Naive thymus-derived CD8-positive, alpha-beta T cell (primary cell): ENCODE results near the gene RAB3GAP1. TPM values are rescaled to one million over a fixed set of nuclear protein-coding genes. Genes with fewer than 3 reads are reported as not detected.
"Not testable (repeated sequence)": the region's sequence is repeated elsewhere in the genome, so short reads cannot be mapped to it uniquely, and the experiment has no call there.

Source experiments
- ATAC-seq, 2 donors: fragments of 150-1000 bp; cut with Tn5 transposase in 1 of 2; sonication (Bioruptor Pico), chemical (Tn5 transposase) in 1 of 2; 1 replicate in 1 of 2; 2 replicates in 1 of 2; pipeline ENCODE4 v1.10.0; 2021; ENCODE audit warnings: mild to moderate bottlenecking in 2 of 2, moderate library complexity in 2 of 2
- POLR2A ChIA-PET: fragments of 350-600 bp; sonication (Branson Sonifier 250); formaldehyde crosslinking; loops from one replicate; lab custom pipeline; 2021; ENCODE audit warnings: antibody characterized with exemption; lab: Charles Lee
- DNase-seq, 10 donors: peaks; one replicate each; pipeline versions ENCODE4 v3.0.0 to v3.0.0-alpha.2; 2020 to 2022
- H3K27ac Mint-ChIP-seq, 10 donors: one replicate each; pipeline ENCODE4 v1.8.0; 2020 to 2022; ENCODE audit warnings: mild to moderate bottlenecking in 10 of 10, mixed read lengths in 10 of 10, moderate library complexity in 4 of 10, inconsistent platforms in 1 of 10
- H3K27me3 Mint-ChIP-seq, 5 donors: one replicate each; pipeline ENCODE4 v1.8.0; 2021 to 2022; ENCODE audit warnings: mixed read lengths in 5 of 5
- H3K36me3 Mint-ChIP-seq, 3 donors: one replicate each; pipeline ENCODE4 v1.8.0; 2020 to 2022; ENCODE audit warnings: mixed read lengths in 3 of 3, mild to moderate bottlenecking in 2 of 3, inconsistent platforms in 1 of 3
- H3K4me1 Mint-ChIP-seq, 4 donors: one replicate each; pipeline ENCODE4 v1.8.0; 2021 to 2022; ENCODE audit warnings: mixed read lengths in 4 of 4
- H3K4me3 Mint-ChIP-seq, 10 donors: one replicate each; pipeline ENCODE4 v1.8.0; 2020 to 2022; ENCODE audit warnings: mild to moderate bottlenecking in 10 of 10, mixed read lengths in 10 of 10, moderate library complexity in 6 of 10, inconsistent platforms in 1 of 10
- H3K9me3 Mint-ChIP-seq, 9 donors: one replicate each; pipeline ENCODE4 v1.8.0; 2020 to 2022; ENCODE audit warnings: mixed read lengths in 9 of 9, mild to moderate bottlenecking in 3 of 9, inconsistent platforms in 1 of 9, moderate library complexity in 1 of 9
- polyA plus RNA-seq, 3 donors: library from polyadenylated mRNA; unstranded; fragments of 300-500 nt; fragmentation: Illumina TruSeq; gene quantifications; one replicate each; pipeline ENCODE4 v1.2.3, GENCODE V29; 2021
- total RNA-seq, 8 experiments: library from RNA in 2 of 8; stranded (reverse) in 2 of 8; gene quantifications; one replicate each; pipeline ENCODE4 v1.2.3 and lab custom pipeline; 2021 to 2026

RAB3GAP1 gene
- total and polyA plus RNA-seq, 5 experiments from 2014 or later = 14.6 to 59.5 (median 23.2) TPM

DNA sequence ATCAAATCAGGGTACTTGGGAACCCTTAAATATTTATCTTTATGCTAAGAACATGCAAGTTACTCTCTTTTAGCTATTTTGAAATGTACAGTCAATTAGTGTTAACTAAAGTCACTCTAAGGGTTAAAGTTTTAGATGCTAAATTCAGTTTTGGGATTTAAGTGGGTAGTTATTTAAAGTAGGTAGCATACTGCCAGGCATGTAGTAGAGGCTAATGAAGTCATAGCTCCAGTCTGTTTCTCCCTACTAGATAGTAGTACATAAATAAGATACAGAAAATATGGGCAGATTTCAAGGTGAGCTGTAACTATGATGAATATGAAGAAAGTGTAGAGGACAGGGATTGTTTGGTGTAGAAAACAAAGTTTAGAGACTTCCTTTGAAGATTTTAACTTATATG is 7.5 kb downstream of the RAB3GAP1 start:
- no peak for ATAC-seq
- POLR2A ChIA-PET = interaction anchor here (0.5 kb wide), 1 partner anchor 10 kb away, joined by 3 read pairs; no protein-coding TSS in a partner anchor
- H3K9me3 Mint-ChIP-seq = peaks cover 0 to 12% (median 0%) of the 10 kb centered on the region in 9 donors
- no peak for DNase-seq
- H3K27me3 Mint-ChIP-seq = no peaks in the 10 kb centered on the region
- no peak overlapping the region for H3K4me3 Mint-ChIP-seq
- peak overlapping the region in 3 of 10 donors; percentile 15 to 42 (median 35) for H3K27ac Mint-ChIP-seq
- H3K36me3 Mint-ChIP-seq = peaks cover 34 to 83% (median 37%) of the 10 kb centered on the region in 3 donors
- H3K4me1 Mint-ChIP-seq = peaks cover 18 to 59% (median 43%) of the 10 kb centered on the region in 4 donors

DNA sequence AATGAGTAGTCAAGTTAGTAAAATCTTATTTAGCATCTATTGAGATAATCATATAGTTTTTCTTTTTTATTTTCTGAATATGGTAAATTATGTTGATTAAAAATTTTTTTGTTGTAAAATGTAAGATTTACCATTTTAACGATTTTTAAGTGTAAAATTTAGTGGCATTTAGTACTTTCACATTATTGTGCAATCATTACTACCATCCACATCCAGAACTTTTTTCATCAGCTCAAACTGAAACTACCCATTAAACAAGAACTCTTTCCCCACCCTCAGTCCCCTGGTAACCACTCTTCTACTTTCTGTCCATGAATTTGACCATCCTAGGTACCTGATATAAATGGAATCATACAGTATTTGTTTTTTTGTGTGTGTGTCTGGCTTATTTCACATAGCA is 11.1 kb downstream of the RAB3GAP1 start:
- H3K27ac Mint-ChIP-seq = no peak overlapping the region
- H3K4me1 Mint-ChIP-seq = peaks cover 18 to 49% (median 40%) of the 10 kb centered on the region in 4 donors
- peaks cover 38 to 84% (median 47%) of the 10 kb centered on the region in 3 donors for H3K36me3 Mint-ChIP-seq
- POLR2A ChIA-PET = no interaction called here
- DNase-seq = no peak
- peaks cover 0 to 12% (median 2%) of the 10 kb centered on the region in 9 donors for H3K9me3 Mint-ChIP-seq
- H3K4me3 Mint-ChIP-seq = no peak overlapping the region
- H3K27me3 Mint-ChIP-seq = no peaks in the 10 kb centered on the region
- no peak for ATAC-seq

DNA sequence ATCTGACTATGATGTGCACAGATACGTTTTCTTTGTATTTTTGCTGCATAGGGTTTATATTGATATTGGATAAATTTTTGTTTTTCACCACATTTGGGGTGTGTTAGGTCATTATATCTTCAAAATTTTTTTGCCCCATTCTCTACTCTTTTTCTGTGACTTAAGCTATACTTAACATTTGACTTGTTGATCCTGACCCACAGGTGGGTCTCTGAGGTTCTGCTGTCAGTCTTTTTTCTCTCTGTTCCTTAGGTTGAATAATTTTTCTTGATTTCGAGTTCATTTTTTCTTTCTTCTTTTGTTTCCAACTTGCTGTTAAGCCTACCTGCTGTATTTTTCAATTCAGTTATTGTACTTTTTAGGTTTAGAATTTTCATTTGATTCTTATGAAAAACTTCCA is 12.1 kb downstream of the RAB3GAP1 start:
- DNase-seq (no peak), ATAC-seq (no peak)
- H3K4me1 Mint-ChIP-seq = peaks cover 18 to 49% (median 40%) of the 10 kb centered on the region in 4 donors
- H3K27me3 Mint-ChIP-seq = no peaks in the 10 kb centered on the region
- H3K4me3 Mint-ChIP-seq = no peak overlapping the region
- H3K27ac Mint-ChIP-seq = peak overlapping the region in 2 of 10 donors; percentile 11 to 57
- H3K9me3 Mint-ChIP-seq = peaks cover 0 to 12% (median 2%) of the 10 kb centered on the region in 9 donors
- POLR2A ChIA-PET = interaction anchor here (1.2 kb wide), 1 partner anchor 9 kb away, joined by 3 read pairs; no protein-coding TSS in a partner anchor
- peaks cover 38 to 83% (median 52%) of the 10 kb centered on the region in 3 donors for H3K36me3 Mint-ChIP-seq

DNA sequence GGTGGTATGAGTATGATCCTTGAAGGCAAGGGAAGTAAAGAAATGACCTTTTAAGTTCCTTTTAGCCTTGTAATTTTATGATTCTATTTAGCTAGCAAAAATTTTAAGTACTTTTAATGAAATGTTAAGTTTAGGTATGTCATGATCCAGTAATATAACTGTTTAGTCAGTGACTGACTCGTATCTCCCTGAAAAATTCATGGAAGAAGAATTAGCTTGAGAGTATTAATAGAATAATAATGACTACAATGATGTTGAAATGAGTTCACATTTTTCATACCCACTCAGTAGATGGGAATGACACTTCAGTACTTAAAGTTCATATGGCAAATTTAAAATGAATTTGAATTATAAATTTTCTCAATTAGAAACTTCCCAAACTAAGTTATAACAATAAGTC is 14.6 kb downstream of the RAB3GAP1 start:
- POLR2A ChIA-PET = no interaction called here
- no peak overlapping the region for H3K4me3 Mint-ChIP-seq
- DNase-seq (no peak), ATAC-seq (no peak)
- H3K4me1 Mint-ChIP-seq = peaks cover 15 to 45% (median 39%) of the 10 kb centered on the region in 4 donors
- H3K27me3 Mint-ChIP-seq = no peaks in the 10 kb centered on the region
- H3K36me3 Mint-ChIP-seq = peaks cover 29 to 66% (median 53%) of the 10 kb centered on the region in 3 donors
- peaks cover 0 to 14% (median 2%) of the 10 kb centered on the region in 9 donors for H3K9me3 Mint-ChIP-seq
- peak overlapping the region in 2 of 10 donors; percentile 23 to 26 for H3K27ac Mint-ChIP-seq

DNA sequence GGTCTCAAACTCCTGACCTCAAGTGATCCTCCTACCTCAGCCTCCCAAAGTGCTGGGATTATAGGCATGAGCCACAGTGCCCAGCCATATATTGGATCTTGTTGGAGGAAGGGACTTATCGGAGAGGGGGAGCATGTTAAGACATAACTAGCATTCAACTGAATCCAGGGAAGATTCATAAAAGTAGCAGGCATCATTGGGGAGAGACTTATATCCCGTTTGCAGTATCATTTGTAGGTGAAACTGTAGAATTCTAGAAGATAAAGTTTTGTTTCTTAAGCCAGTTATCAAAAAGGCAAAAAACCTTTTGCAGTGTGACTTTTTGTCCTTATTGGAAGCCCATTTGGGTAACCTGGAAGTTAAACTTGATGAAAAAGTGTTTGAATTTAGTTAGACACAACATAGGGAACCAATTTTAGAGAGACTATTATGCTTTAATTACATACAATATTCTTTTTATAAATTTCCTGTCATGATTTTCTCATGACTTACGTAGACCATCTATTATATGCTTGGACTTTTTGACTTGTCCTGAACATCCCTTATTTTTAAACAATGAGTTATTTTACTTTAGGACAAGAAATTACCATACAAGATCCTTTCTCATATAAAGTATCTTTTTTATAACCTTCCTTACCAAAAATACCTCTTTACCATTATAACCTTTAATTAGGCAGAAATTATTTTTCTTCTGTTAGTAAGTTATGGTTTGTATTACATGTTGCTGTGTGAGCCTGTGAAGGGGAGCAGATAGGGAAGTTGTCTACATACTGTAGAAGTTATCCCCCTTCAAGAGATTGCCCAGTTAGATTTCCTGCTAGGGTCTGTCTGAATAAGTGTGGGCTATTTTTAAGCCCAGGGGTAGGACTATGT is 20.3 kb downstream of the RAB3GAP1 start:
- Mint-ChIP-seq H3K4me3 (no peak overlapping the region), H3K27ac (peak overlapping the region in 3 of 10 donors; percentile 32 to 90 (median 67)), H3K4me1 (peaks cover 18 to 45% (median 29%) of the 10 kb centered on the region in 4 donors), H3K36me3 (peaks cover 12 to 47% (median 41%) of the 10 kb centered on the region in 3 donors), H3K9me3 (peaks cover 2 to 15% (median 9%) of the 10 kb centered on the region in 9 donors), H3K27me3 (no peaks in the 10 kb centered on the region)
- ATAC-seq (no peak), DNase-seq (no peak)
- POLR2A ChIA-PET = no interaction called here

DNA sequence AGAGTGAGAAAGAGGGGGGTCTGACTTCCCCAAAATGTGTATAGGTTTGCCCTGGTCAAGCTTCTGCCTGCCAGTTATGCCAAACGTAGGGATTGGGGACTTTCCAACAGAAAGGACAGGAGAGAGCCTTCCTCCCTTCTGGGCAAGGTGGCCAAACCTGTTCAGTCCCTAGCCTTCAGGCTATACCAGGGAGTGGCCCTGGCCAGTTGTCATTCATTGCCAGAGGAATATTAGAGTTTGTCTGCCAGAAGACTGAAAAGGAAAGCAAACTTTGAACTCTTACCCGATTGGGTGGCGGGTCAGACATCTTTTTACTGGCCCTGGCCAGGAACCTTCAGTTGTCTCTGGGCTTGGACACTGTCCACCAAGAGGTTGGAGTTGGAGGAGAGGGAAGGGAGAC is 22.1 kb downstream of the RAB3GAP1 start:
- peaks cover 14 to 44% (median 25%) of the 10 kb centered on the region in 4 donors for H3K4me1 Mint-ChIP-seq

DNA sequence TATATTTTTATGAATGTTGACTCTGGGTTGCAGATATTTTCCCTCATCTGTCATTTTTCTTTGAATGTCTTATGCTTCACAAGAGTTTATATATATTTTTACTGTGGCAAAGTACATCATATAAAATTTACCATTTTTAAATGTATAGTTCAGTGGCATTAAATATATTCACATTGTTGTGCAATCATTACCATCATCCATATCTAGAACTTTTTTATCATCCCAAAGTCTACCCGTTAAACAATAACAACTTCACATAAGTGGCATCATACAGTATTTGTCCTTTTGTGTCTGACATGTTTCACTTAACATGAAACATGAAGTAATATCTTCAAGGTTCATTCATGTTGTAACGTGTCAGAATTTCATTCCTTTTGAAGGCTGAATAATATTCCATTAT is 24.5 kb downstream of the RAB3GAP1 start:
- H3K4me1 Mint-ChIP-seq = peaks cover 11 to 44% (median 27%) of the 10 kb centered on the region in 4 donors

More for the DNA sequence above, 22.1 kb downstream of the RAB3GAP1 start:
- Mint-ChIP-seq H3K27me3 (no peaks in the 10 kb centered on the region), H3K4me3 (no peak overlapping the region), H3K36me3 (peaks cover 15 to 46% (median 41%) of the 10 kb centered on the region in 3 donors), H3K9me3 (peaks cover 2 to 15% (median 10%) of the 10 kb centered on the region in 9 donors), H3K27ac (peak overlapping the region in 7 of 10 donors; percentile 15 to 82 (median 44))
- DNase-seq = no peak
- POLR2A ChIA-PET = no interaction called here
- no peak for ATAC-seq

DNA sequence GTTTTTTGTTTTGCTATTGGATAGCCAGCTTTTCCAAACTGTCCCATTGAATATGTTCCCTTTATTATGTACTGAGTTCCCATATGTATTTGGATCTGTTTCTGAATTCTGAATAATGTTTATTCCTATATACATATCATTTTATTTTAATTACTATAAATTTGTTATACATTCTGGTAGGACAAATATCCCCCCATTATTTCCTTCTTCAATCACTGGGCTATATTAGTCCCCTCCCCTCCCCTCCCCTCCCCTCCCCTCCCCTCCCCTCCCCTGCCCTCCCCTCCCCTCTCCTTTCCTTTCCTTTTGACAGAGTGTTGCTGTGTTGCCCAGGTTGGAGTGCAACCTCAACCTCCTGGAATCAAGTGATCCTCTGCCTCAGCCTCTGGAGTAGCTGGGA is 26.3 kb downstream of the RAB3GAP1 start:
- H3K27ac Mint-ChIP-seq = peak overlapping the region in 1 of 10 donors; percentile 3
- peaks cover 10 to 61% (median 45%) of the 10 kb centered on the region in 3 donors for H3K36me3 Mint-ChIP-seq
- peaks cover 9 to 37% (median 20%) of the 10 kb centered on the region in 4 donors for H3K4me1 Mint-ChIP-seq
- no peak for ATAC-seq
- no peaks in the 10 kb centered on the region for H3K27me3 Mint-ChIP-seq
- H3K4me3 Mint-ChIP-seq = no peak overlapping the region
- DNase-seq = no peak
- peaks cover 0 to 9% (median 2%) of the 10 kb centered on the region in 9 donors for H3K9me3 Mint-ChIP-seq
- POLR2A ChIA-PET = no interaction called here

More for the DNA sequence above, 24.5 kb downstream of the RAB3GAP1 start:
- Mint-ChIP-seq H3K9me3 (peaks cover 2 to 17% (median 10%) of the 10 kb centered on the region in 9 donors), H3K4me3 (no peak overlapping the region), H3K36me3 (peaks cover 21 to 53% (median 44%) of the 10 kb centered on the region in 3 donors), H3K27ac (no peak overlapping the region), H3K27me3 (no peaks in the 10 kb centered on the region)
- POLR2A ChIA-PET = no interaction called here
- ATAC-seq (no peak), DNase-seq (no peak)

DNA sequence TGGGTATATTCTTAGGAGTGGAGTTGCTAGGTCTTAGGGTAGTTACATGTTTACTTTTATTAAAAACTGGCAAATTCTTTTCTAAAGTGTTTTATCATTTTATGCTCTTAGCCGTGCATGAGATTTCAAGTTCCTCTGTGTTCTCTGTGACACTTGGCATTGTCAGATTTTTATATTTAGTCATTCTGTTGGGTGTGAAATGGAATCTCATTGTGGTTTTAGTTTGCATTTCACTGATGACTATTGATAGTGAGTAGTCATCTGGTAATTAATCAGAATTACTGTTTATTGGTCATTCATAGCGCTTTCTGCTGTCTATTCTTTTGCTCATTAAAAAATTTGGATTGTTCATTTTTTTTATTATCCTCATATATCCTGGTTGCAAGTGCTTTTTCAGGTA is 34.1 kb downstream of the RAB3GAP1 start:
- H3K9me3 Mint-ChIP-seq = peaks cover 0 to 5% (median 4%) of the 10 kb centered on the region in 9 donors
- H3K4me1 Mint-ChIP-seq = peaks cover 12 to 28% (median 22%) of the 10 kb centered on the region in 4 donors
- POLR2A ChIA-PET = interaction anchor here (0.6 kb wide), 1 partner anchor 45 kb away, joined by 3 read pairs; no protein-coding TSS in a partner anchor
- no peak overlapping the region for H3K4me3 Mint-ChIP-seq
- H3K27ac Mint-ChIP-seq = peak overlapping the region in 2 of 10 donors; percentile 2 to 36
- H3K27me3 Mint-ChIP-seq = no peaks in the 10 kb centered on the region
- DNase-seq (no peak), ATAC-seq (no peak)
- H3K36me3 Mint-ChIP-seq = peaks cover 17 to 50% (median 50%) of the 10 kb centered on the region in 3 donors

DNA sequence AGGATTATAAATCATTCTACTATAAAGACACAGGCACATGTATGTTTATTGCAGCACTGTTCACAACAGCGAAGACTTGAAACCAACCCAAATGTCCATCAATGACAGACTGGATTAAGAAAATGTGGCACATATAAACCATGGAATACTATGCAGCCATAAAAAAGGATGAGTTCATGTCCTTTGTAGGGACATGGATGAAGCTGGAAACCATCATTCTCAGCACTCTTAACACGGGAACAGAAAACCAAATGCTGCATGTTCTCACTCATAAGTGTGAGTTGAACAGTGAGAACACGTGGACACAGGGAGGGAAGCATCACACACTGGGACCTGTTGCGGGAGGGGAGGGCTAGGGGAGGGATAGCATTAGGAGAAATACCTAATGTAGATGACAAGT is 37.5 kb downstream of the RAB3GAP1 start:
- H3K27ac Mint-ChIP-seq, H3K9me3 Mint-ChIP-seq, H3K27me3 Mint-ChIP-seq, H3K4me3 Mint-ChIP-seq, DNase-seq, POLR2A ChIA-PET, ATAC-seq: not testable (repeated sequence)
- Mint-ChIP-seq H3K4me1 (peaks cover 14 to 23% (median 20%) of the 10 kb centered on the region in 4 donors), H3K36me3 (peaks cover 22 to 57% (median 48%) of the 10 kb centered on the region in 3 donors)

DNA sequence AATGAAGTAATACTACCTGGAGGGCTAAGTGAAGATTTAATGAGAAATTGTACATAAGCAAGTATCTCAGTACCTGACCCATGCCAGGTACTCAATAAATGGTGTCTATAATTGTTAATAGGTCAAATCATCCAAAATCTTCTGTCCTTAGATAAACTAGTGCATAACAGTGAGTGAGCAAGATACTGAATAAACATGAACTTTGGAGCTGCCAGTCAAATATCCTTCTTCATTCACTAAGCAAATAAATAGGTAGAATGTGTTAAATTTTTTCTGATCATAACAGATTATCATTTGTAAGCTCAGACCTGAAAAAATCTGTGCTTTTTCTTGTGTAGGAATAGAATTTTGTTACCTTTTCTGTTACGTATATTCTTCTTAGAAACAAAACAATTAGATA is 39.6 kb downstream of the RAB3GAP1 start:
- peaks cover 2 to 11% (median 6%) of the 10 kb centered on the region in 4 donors for H3K4me1 Mint-ChIP-seq
- H3K4me3 Mint-ChIP-seq = no peak overlapping the region
- H3K27me3 Mint-ChIP-seq = no peaks in the 10 kb centered on the region
- H3K9me3 Mint-ChIP-seq = peaks cover 0 to 5% (median 4%) of the 10 kb centered on the region in 9 donors
- H3K36me3 Mint-ChIP-seq = peaks cover 28 to 70% (median 55%) of the 10 kb centered on the region in 3 donors
- POLR2A ChIA-PET = no interaction called here
- H3K27ac Mint-ChIP-seq = peak overlapping the region in 4 of 10 donors; percentile 4 to 66 (median 34)
- DNase-seq (no peak), ATAC-seq (no peak)

DNA sequence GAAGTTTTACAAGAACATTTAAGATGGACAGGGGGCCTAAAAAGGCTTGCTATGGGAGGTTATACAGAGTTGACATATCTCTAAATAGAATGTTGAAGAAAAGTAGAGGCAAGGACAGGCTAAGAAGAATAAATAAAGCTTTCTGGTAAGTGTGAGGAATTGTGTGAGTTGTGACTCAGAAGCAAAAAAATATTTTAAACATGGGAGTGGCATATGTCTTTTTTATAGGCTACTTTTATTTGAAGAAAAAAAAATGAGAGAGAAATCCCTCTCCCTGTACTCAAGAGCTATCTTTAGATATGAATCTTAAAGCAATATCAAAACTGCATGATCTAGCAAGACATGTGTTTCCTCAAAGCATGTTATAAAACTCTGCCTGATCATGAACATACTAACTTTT is 41.1 kb downstream of the RAB3GAP1 start:
- Mint-ChIP-seq H3K4me3 (no peak overlapping the region), H3K4me1 (peaks cover 0 to 12% (median 6%) of the 10 kb centered on the region in 4 donors), H3K27ac (peak overlapping the region in 3 of 10 donors; percentile 2 to 23 (median 19)), H3K27me3 (no peaks in the 10 kb centered on the region), H3K36me3 (peaks cover 23 to 77% (median 51%) of the 10 kb centered on the region in 3 donors), H3K9me3 (peaks cover 0 to 5% (median 4%) of the 10 kb centered on the region in 9 donors)
- ATAC-seq = no peak
- DNase-seq = no peak
- POLR2A ChIA-PET = no interaction called here
